K562 (cell line): ENCODE data around the gene PCBP3. TPM values are rescaled to one million over a fixed set of nuclear protein-coding genes. Genes with fewer than 3 reads are reported as not detected.

ENCODE experiments used
- ATAC-seq: fragments of 200-7000 bp; cut with Tn5 transposase; 3 replicates; pipeline ENCODE4 v1.9.1; 2020; ENCODE audit warnings: moderate library complexity
- BruUV-seq: library from RNA; stranded (reverse); fragments of 400-500 nt; replicated peaks from 2 replicates; lab custom pipeline; 2021; lab: Mats Ljungman, UMichigan
- CTCF ChIA-PET: fragments of 300-600 bp; formaldehyde crosslinking; extraction: SDS; loops from one replicate; lab custom pipeline; 2021; ENCODE audit warnings: low intra/inter-chr PET ratio; lab: Yijun Ruan, JAX
- POLR2A ChIA-PET: fragments of 300-600, 350-650 bp; sonication (Branson Sonifier 250); formaldehyde crosslinking; extraction: SDS; loops from one replicate; lab custom pipeline; 2021; ENCODE audit warnings: antibody characterized with exemption, inconsistent platforms; lab: Yijun Ruan, JAX
- DNase-seq, 4 experiments: peaks; one replicate each; pipeline versions ENCODE4 v3.0.0 to v3.0.0-alpha.2; 2011 to 2018; ENCODE audit warnings: low spot score in 3 of 4, mixed read lengths in 3 of 4; ENCODE audit errors: extremely low read depth in 1 of 4
- FAIRE-seq: peaks from 2 replicates; lab custom pipeline; 2011; peaks lifted over from hg19 to GRCh38; lab: Jason Lieb, UNC
- H2AFZ ChIP-seq: 2 replicates; pipeline ENCODE4 v1.6.0; 2011; ENCODE audit warnings: low read depth, low read length, control low read depth, inconsistent platforms
- H3K27ac ChIP-seq: fragments of 200-600 bp; 3 replicates; pipeline ENCODE4 v1.8.0; 2011; ENCODE audit warnings: low read depth, mild to moderate bottlenecking, control low read depth, inconsistent platforms, low read length, moderate library complexity, mixed read lengths; ENCODE audit errors: extremely low read depth
- H3K27me3 ChIP-seq, 2 experiments: fragments of 300-600 bp in 1 of 2; 2 replicates in 1 of 2; 3 replicates in 1 of 2; pipeline versions ENCODE4 v1.6.0 to v1.8.0; 2011; ENCODE audit warnings: inconsistent platforms in 2 of 2, low read length in 2 of 2, mild to moderate bottlenecking in 1 of 2, mixed read lengths in 1 of 2, moderate library complexity in 1 of 2; ENCODE audit not compliant: control insufficient read depth in 2 of 2, insufficient read depth in 2 of 2
- H3K36me3 ChIP-seq: fragments of 300-600 bp; 3 replicates; pipeline ENCODE4 v1.8.0; 2011; ENCODE audit warnings: mild to moderate bottlenecking, low read length, inconsistent platforms; ENCODE audit not compliant: control insufficient read depth, insufficient read depth
- H3K4me1 ChIP-seq, 2 experiments: fragments of 200-600 bp in 1 of 2; replicated peaks in 1 of 2; 2 replicates in 1 of 2; 3 replicates in 1 of 2; pipeline versions ENCODE4 v1.5.1 to v1.8.0; 2011; ENCODE audit warnings: inconsistent platforms in 2 of 2, low read length in 2 of 2, mild to moderate bottlenecking in 1 of 2, mixed read lengths in 1 of 2, moderate library complexity in 1 of 2; ENCODE audit not compliant: control insufficient read depth in 2 of 2, insufficient read depth in 2 of 2
- H3K4me2 ChIP-seq: 2 replicates; pipeline ENCODE4 v1.6.1; 2011; ENCODE audit warnings: low read length, control low read depth, inconsistent platforms, mixed read lengths; ENCODE audit not compliant: insufficient read depth
- H3K4me3 ChIP-seq: fragments of 200-600 bp; sonication (generic), shearing (Covaris generic); 2 replicates; pipeline ENCODE4 v1.5.1; 2016; ENCODE audit warnings: control low read depth, inconsistent platforms
- H3K79me2 ChIP-seq: fragments of 200-600 bp; 3 replicates; pipeline ENCODE4 v1.8.0; 2011; ENCODE audit warnings: low read length, inconsistent platforms; ENCODE audit not compliant: control insufficient read depth, insufficient read depth
- H3K9ac ChIP-seq, 2 experiments: 2 replicates each; pipeline versions ENCODE4 v1.6.0 to v1.6.1; 2011; ENCODE audit warnings: low read depth in 2 of 2, low read length in 2 of 2, control low read depth in 1 of 2, inconsistent platforms in 1 of 2, mild to moderate bottlenecking in 1 of 2, mixed read lengths in 1 of 2; ENCODE audit not compliant: insufficient read depth in 1 of 2
- H3K9me1 ChIP-seq: one replicate; pipeline ENCODE4 v1.6.0; 2011; ENCODE audit warnings: inconsistent platforms, mild to moderate bottlenecking, low read length, moderate library complexity; ENCODE audit not compliant: control insufficient read depth, insufficient read depth
- H3K9me3 ChIP-seq: replicated peaks from 2 replicates; pipeline ENCODE4 v1.5.1; 2011; ENCODE audit warnings: low read depth, low read length, inconsistent platforms; ENCODE audit not compliant: control insufficient read depth, insufficient read depth
- H4K20me1 ChIP-seq: replicated peaks from 2 replicates; pipeline ENCODE4 v1.6.1; 2011; ENCODE audit warnings: low read length, inconsistent platforms, mixed read lengths; ENCODE audit not compliant: control insufficient read depth, insufficient read depth
- FIP1L1 ChIP-seq: fragments of 200-400 bp; formaldehyde crosslinking; IDR thresholded peaks from 2 replicates; pipeline ENCODE4 v1.6.1; 2018; ENCODE audit warnings: mild to moderate bottlenecking, low read depth, low read length; ENCODE audit not compliant: poor library complexity, severe bottlenecking
- SNRNP70 ChIP-seq: fragments of 200-400 bp; formaldehyde crosslinking; optimal IDR thresholded peaks from 2 replicates; pipeline ENCODE3; 2017; ENCODE audit warnings: low read depth, low read length
- WGBS: fragments of 100-300 bp; shearing (Covaris generic); methylation state at CpG from one replicate; pipeline ENCODE4 v1.1.6; 2016; ENCODE audit warnings: low coverage, mixed read lengths; ENCODE audit not compliant: insufficient coverage; ENCODE audit errors: missing lambda C conversion rate; 5-methylcytosine and 5-hydroxymethylcytosine counted together
- in situ Hi-C: fragments of 300-500 bp; cut with MboI; formaldehyde crosslinking; loops from 4 replicates; pipeline ENCODE4 v1.15.0; 2018; ENCODE audit warnings: inconsistent platforms, mixed read lengths
- intact Hi-C: fragments of 100-400 bp; cut with micrococcal nuclease; formaldehyde crosslinking; loops from 2 replicates; pipeline ENCODE4 v1.14.2; 2022
- polyA plus RNA-seq, 8 experiments: library from polyadenylated mRNA; depleted of rRNA in 4 of 8; stranded (reverse) in 5 of 8; unstranded in 3 of 8; fragments of >200 nt; fragmentation: Nextera tagmentation in 2 of 8; fragmentation: Illumina TruSeq in 1 of 8; extraction: Ambion mirVana in 2 of 8; extraction: Trizol in 1 of 8; gene quantifications; 2 replicates each; pipeline versions ENCODE4 v1.2.1 to v1.2.3, GENCODE V29; 2011 to 2014; ENCODE audit warnings: inconsistent platforms in 1 of 8, missing spikeins in 1 of 8
- total RNA-seq, 7 experiments: library from RNA; depleted of rRNA in 6 of 7; stranded (reverse); fragments of >200 nt in 6 of 7; fragmentation: Illumina TruSeq in 2 of 7; extraction: Trizol in 2 of 7; gene quantifications; 2 replicates each; pipeline versions ENCODE4 v1.2.1 to v1.2.3, GENCODE V29; 2011 to 2021; ENCODE audit warnings: low replicate concordance in 1 of 7

The PCBP3 gene
- total and polyA plus RNA-seq, 9 of the 15 experiments (the other 6 are each of a cell fraction or from before 2014, with no cell fraction given), result 0.18 TPM; not detected in 8

DNA sequence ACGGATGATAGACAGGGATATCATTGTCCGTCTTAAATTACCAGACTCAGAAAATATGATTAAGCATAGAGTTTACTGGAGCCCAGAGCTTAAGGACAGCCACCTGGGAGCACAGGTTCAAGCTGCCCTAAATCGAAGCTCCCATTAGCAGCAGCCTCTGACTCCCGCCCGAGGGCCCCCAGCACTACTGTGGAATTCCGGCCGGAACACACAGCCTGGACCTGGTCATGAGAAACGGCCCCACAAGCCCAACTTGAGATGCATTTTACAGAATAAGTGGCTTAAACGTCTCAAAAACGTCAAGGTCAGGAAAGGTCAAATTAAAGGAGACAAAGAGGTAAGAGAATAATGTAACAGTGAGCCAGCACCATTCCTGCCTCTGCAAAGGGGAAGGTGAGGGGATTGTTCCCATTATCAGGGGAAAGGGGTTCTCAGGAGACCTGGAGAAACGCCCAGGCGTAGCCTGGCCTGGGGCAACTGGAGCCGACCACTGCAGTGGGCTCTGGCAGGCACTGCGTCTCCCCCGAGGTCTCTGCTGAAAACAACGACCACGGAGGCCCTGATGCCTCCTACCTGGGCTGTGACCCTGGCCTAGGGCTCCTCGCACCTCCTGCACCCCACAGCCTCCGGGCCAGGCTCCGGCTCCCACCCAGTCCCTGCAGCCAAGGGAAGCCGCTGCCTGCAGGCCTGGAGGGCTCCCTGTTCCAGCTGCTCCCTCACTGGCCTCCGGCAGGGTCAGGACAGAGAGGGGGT is 326.6 kb downstream of the PCBP3 start:
- in situ Hi-C loops, result no loop called here
- BruUV-seq, result no TSS peak
- H2AFZ ChIP-seq, result no peak overlapping the region

More for the DNA sequence above, 326.6 kb downstream of the PCBP3 start:
- Histone ChIP-seq H3K79me2 (no peaks in the 10 kb centered on the region), H3K27ac (no peak overlapping the region), H3K27me3 (peaks cover 32 to 50% of the 10 kb centered on the region in 2 experiments), H3K4me2 (no peak overlapping the region), H3K9ac (peak overlapping the region in 1 of 2 experiments; percentile 81; a peak in 1 of 4 replicates), H3K9me3 (no peaks in the 10 kb centered on the region), H3K4me3 (no peak overlapping the region), H3K4me1 (peaks cover 0 to 49% of the 10 kb centered on the region in 2 experiments; a peak in 4 of 5 replicates), H3K9me1 (no peaks in the 10 kb centered on the region), H3K36me3 (no peaks in the 10 kb centered on the region), H4K20me1 (peaks cover 6% of the 10 kb centered on the region; the same call in 1 of the 2 replicates)
- FAIRE-seq, result no peak
- ChIA-PET CTCF (no interaction called here), POLR2A (no interaction called here)
- 33% methylated on average over 22 of the region's 22 CpGs for WGBS
- no peak for TF ChIP-seq SNRNP70
- TF ChIP-seq FIP1L1, result peak; percentile 28
- intact Hi-C loops, result loop anchor here (5.0 to 10.0 kb wide), 3 partner anchors 75 to 172 kb away; partner anchors contain the start of gene COL6A2
- peak; percentile 21 for ATAC-seq
- no peak for DNase-seq
